GM18526 (cell line): Measurements from ENCODE around the gene SSR3.

Source experiments
- POLR2A ChIP-seq: IDR thresholded peaks from 3 replicates; pipeline ENCODE4 v1.6.1; 2011; ENCODE audit not compliant: insufficient read length; ENCODE audit errors: extremely low read depth

The SSR3 gene

DNA sequence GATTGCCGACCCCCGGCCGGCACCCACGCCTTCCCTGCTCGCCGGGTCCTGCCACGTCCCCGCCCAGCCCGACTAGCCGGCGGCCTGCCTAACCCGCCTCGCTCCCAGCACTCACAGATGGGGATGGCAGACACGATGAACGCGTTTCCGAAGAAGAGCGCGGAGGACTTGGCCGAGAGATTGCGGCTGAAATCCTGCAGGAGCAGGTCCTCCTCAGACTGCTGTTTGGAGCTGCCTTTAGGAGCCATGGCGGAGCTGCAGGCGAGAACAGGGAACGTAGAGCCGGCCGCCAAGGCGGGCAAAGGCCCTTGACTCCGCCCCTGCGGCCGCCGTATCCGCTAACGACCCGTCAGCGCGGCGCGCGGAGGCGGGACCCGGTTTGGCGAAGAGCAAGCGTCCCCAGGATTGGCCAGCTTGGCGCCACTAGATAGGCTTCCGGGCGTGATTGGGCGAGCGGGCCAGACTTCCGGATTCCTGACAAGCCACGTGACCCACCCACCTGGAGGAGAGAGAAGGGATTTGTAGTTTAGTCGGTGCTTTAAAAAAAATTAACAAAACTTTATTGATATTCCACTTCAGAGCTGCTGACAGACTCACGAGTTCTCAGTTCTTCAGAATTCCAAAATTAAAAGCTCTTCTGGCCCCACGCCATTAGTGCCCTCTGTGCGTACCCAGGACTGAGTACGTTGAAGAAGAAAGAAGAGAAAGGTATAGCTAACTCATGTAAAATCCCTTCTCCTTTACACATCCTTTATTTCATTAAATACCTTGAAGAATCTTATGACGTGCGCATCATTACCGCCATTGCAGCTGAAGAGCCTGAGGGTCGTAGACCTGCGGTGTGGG, at the start of gene SSR3:
Gene SSR3 (minus strand): TSS at position 276 of the 846 bp plus-strand sequence. CDS start 28 bp downstream, at position 248.
- peak; percentile 90 for TF ChIP-seq POLR2A

GRCh38 chr3:156604064-156604641, 49.2 kb upstream of the SSR3 start:
- no peak for TF ChIP-seq POLR2A

- no peak for TF ChIP-seq POLR2A
Measured at GRCh38 chr3:156603379-156604017, 48.6 kb upstream of the SSR3 start.

- TF ChIP-seq POLR2A, result no peak
Measured at GRCh38 chr3:156602424-156602823, 47.5 kb upstream of the SSR3 start.

- TF ChIP-seq POLR2A, result no peak
Measured at GRCh38 chr3:156601497-156601896, 46.6 kb upstream of the SSR3 start.

GRCh38 chr3:156600834-156601233, 45.9 kb upstream of the SSR3 start:
- no peak for TF ChIP-seq POLR2A

- no peak for TF ChIP-seq POLR2A
Measured at GRCh38 chr3:156599089-156599874, 44.4 kb upstream of the SSR3 start.

- TF ChIP-seq POLR2A, result no peak
Measured at GRCh38 chr3:156598413-156598812, 43.5 kb upstream of the SSR3 start.

- no peak for TF ChIP-seq POLR2A
Measured at GRCh38 chr3:156594219-156594683, 39.3 kb upstream of the SSR3 start.

DNA sequence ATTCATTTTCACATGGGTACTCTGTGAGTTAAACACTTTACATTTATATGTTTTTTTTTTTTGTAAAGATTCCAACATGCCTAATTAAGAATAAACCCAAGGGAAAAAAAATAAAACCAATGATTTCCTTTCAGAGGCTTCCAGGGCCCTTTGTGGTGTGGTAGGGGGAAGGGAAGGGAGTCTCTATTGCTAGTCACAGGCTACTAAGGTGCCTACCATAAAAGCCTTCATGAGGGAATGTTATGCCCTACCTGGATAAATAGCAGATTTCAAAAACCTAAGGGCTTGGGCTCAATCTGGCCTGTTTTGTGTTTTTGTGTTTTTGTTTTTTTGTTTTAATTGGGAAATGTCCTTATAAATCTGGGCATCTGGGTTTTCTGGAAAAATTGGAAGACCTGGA, 38.9 kb upstream of the SSR3 start:
- no peak for TF ChIP-seq POLR2A

DNA sequence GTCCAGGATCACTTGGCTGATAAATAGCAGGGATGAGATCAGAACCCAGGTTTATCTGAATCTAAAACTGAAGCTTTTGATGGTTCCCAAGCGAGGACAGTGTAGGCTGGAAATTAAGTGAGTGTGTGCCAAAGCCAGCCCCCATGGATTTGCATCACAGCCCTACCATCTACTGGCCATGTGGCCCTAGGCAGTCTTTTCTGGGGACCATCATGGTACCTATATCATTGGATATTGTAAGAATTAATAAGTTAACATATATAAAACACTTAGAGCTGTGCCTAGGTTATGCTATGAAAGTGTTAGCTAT, 32.8 kb upstream of the SSR3 start:
- no peak for TF ChIP-seq POLR2A

GRCh38 chr3:156586905-156587759, 32.2 kb upstream of the SSR3 start:
- no peak for TF ChIP-seq POLR2A

- TF ChIP-seq POLR2A, result no peak
Measured at GRCh38 chr3:156583469-156583868, 28.6 kb upstream of the SSR3 start.

DNA sequence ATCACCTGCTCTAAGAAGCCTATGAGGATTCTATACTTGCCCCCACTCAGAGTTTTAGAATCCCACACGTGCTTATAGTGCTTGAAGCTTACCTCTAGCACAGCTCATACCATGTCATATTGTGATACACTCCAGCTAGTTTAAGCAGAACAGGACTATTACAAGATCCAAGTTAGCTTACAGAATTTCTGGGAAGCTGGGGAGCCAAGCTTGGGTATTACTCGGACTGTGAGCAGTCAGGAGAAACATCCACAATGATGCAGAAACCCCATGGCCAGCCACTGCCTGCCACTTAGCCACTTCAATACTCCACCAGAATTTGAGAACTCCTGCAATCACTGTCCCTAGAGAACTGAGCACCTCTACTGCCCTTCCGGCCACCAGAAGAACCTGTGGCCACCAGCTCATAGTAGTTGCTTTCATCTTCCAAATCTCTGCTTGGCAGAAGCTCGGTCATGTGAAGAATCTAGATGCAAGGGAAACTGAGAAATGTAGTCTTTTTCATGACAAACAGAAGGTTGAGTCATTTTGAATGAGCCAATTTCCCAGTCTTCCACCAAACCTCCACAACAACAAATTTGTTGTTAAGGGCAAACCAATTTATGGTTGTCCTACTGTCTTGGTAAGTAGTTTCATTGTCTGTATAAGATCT, 27.7 kb upstream of the SSR3 start:
- TF ChIP-seq POLR2A, result no peak
